ENCODE measurements around the gene CYP4A22. TPM values are rescaled to one million over a fixed set of nuclear protein-coding genes. Genes with fewer than 3 reads are reported as not detected.
A peak's percentile ranks its signal among the peaks of the same experiment; 100 is the strongest.
"Not testable (repeated sequence)": the region's sequence is repeated elsewhere in the genome, so short reads cannot be mapped to it uniquely, and the experiment has no call there.

CYP4A22 gene
- total and polyA plus RNA-seq, 9 of the 15 experiments (the other 6 are each of a cell fraction or from before 2014, with no cell fraction given): 0.07 TPM; not detected in 8

GRCh38 chr1:47091476-47091875 lies 45.8 kb upstream of the CYP4A22 start:
- H3K36me3 ChIP-seq (ENCODE audit: control insufficient read depth, insufficient read depth, low read length); H3K9me3 ChIP-seq (replicated peaks; ENCODE audit: control insufficient read depth, insufficient read depth, low read depth, low read length); H3K4me3 ChIP-seq; BruUV-seq (replicated peaks); H3K27me3 ChIP-seq (ENCODE audit: control insufficient read depth in 2 of 2, insufficient read depth in 2 of 2, low read length in 2 of 2); H3K27ac ChIP-seq (ENCODE audit: extremely low read depth, low read depth, low read length); H3K4me2 ChIP-seq (ENCODE audit: insufficient read depth, low read length); POLR2A ChIA-PET; H3K9ac ChIP-seq (ENCODE audit: insufficient read depth in 1 of 2, low read depth in 2 of 2, low read length in 2 of 2); DNase-seq (ENCODE audit: extremely low read depth in 1 of 4, low spot score in 3 of 4); H3K79me2 ChIP-seq (ENCODE audit: control insufficient read depth, insufficient read depth, low read length); H3K9me1 ChIP-seq (ENCODE audit: control insufficient read depth, insufficient read depth, low read length); H4K20me1 ChIP-seq (replicated peaks; ENCODE audit: control insufficient read depth, insufficient read depth, low read length); H2AFZ ChIP-seq (ENCODE audit: low read depth, low read length); H3K4me1 ChIP-seq (replicated peaks in 1 of 2; ENCODE audit: control insufficient read depth in 2 of 2, insufficient read depth in 2 of 2, low read length in 2 of 2): not testable (repeated sequence)
- CTCF ChIA-PET (ENCODE audit: low intra/inter-chr PET ratio): interaction anchor here (0.6 kb wide), 1 partner anchor 686 kb away, joined by 3 read pairs; no protein-coding TSS in a partner anchor
- ATAC-seq: peak; percentile 86
- intact Hi-C loops (cut with micrococcal nuclease) (loop anchor here (10.0 kb wide), 1 partner anchor 347 kb away; no protein-coding TSS in a partner anchor), in situ Hi-C loops (cut with MboI) (loop anchor here (10.0 kb wide), 1 partner anchor 217 kb away; no protein-coding TSS in a partner anchor)
- FAIRE-seq: peak; percentile 92
- WGBS (ENCODE audit: insufficient coverage, low coverage, missing lambda C conversion rate): 0% methylated on average over 3 of the region's 3 CpGs
- TF ChIP-seq SMARCA5 (IDR thresholded peaks at IDR 0.05) (peak; percentile 79; the same call in 1 of the 2 replicates), CTCF (IDR thresholded peaks at IDR 0.05 in 2 of 3, conservative IDR thresholded peaks at IDR 0.05 in 1 of 3; ENCODE audit: insufficient read depth in 2 of 3, low read depth in 1 of 3, low read length in 3 of 3) (peak; percentile 29 to 53 (median 47); a peak in 4 of 6 replicates), RAD21 (CRISPR knock-in tag; conservative IDR thresholded peaks at IDR 0.05 in 1 of 2, IDR thresholded peaks at IDR 0.05 in 1 of 2) (peak; percentile 13 to 59; a peak in 2 of 4 replicates), BCOR (IDR thresholded peaks at IDR 0.05) (peak; percentile 96), ESRRA (IDR thresholded peaks at IDR 0.05; ENCODE audit: borderline replicate concordance, low read depth) (0 out of 2 replicates have a peak, but pooled peaks have one; percentile 12), KDM1A (IDR thresholded peaks at IDR 0.05) (peak in 1 of 2 experiments; percentile 69; a peak in 3 of 4 replicates), RBM25 (IDR thresholded peaks at IDR 0.05; ENCODE audit: low read depth, low read length, severe bottlenecking) (peak; percentile 82)

Data from K562 (cell line).